H1 (cell line): ENCODE measurements around the gene BDP1. TPM values are rescaled to one million over a fixed set of nuclear protein-coding genes. Genes with fewer than 3 reads are reported as not detected.
A peak's percentile ranks its signal among the peaks of the same experiment; 100 is the strongest.
"Not testable (repeated sequence)": the region's sequence is repeated elsewhere in the genome, so short reads cannot be mapped to it uniquely, and the experiment has no call there.

Experiments used
- CTCF ChIA-PET: fragments of 300-600 bp; sonication (Branson Sonifier 250); formaldehyde crosslinking; loops from one replicate; lab custom pipeline; 2021; ENCODE audit not compliant: partially characterized antibody; lab: Charles Lee
- POLR2A ChIA-PET: fragments of 300-600 bp; sonication (Branson Sonifier 250); formaldehyde crosslinking; loops from one replicate; lab custom pipeline; 2021; ENCODE audit warnings: inconsistent platforms; ENCODE audit not compliant: partially characterized antibody; lab: Charles Lee
- DNase-seq, 2 experiments: peaks; one replicate each; pipeline versions ENCODE4 v3.0.0 to v3.0.0-alpha.2; 2010 to 2022; ENCODE audit warnings: low spot score in 2 of 2, low read depth in 1 of 2, mixed read lengths in 1 of 2
- FAIRE-seq: peaks from 2 replicates; lab custom pipeline; 2011; peaks lifted over from hg19 to GRCh38; lab: Jason Lieb, UNC
- H2AFZ ChIP-seq: 2 replicates; pipeline ENCODE4 v1.8.1; 2012; ENCODE audit warnings: low read length, inconsistent platforms
- H2AK5ac ChIP-seq: 2 replicates; pipeline ENCODE4 v1.6.1; 2013; ENCODE audit warnings: low read depth, low read length
- H2BK120ac ChIP-seq: replicated peaks from 2 replicates; pipeline ENCODE3; 2013; ENCODE audit warnings: low read depth, low read length, inconsistent platforms
- H2BK12ac ChIP-seq: 2 replicates; pipeline ENCODE4 v1.6.1; 2013; ENCODE audit warnings: low read depth, low read length
- H2BK15ac ChIP-seq: 2 replicates; pipeline ENCODE4 v1.6.1; 2013; ENCODE audit warnings: low read length
- H2BK20ac ChIP-seq: 2 replicates; pipeline ENCODE4 v1.6.1; 2013; ENCODE audit warnings: low read length
- H2BK5ac ChIP-seq: 2 replicates; pipeline ENCODE4 v1.6.1; 2013; ENCODE audit warnings: low read depth, low read length
- H3K14ac ChIP-seq: 2 replicates; pipeline ENCODE4 v1.6.1; 2013; ENCODE audit warnings: inconsistent platforms; ENCODE audit not compliant: insufficient read length
- H3K18ac ChIP-seq: 2 replicates; pipeline ENCODE4 v1.6.1; 2013; ENCODE audit warnings: low read length; ENCODE audit errors: extremely low read depth
- H3K23ac ChIP-seq: 2 replicates; pipeline ENCODE4 v1.6.1; 2013; ENCODE audit warnings: inconsistent platforms; ENCODE audit not compliant: insufficient read length
- H3K23me2 ChIP-seq: 2 replicates; pipeline ENCODE4 v1.6.1; 2013; ENCODE audit warnings: low read depth, low read length
- H3K27ac ChIP-seq: 2 replicates; pipeline ENCODE4 v1.6.1; 2011; ENCODE audit warnings: low read depth, low read length, inconsistent platforms
- H3K27me3 ChIP-seq, 4 experiments: replicated peaks in 1 of 4; 1 replicate in 1 of 4; 2 replicates in 3 of 4; pipeline versions ENCODE4 v1.6.1 to v1.8.1; 2011 to 2013; ENCODE audit warnings: low read length in 3 of 4, mild to moderate bottlenecking in 3 of 4, inconsistent platforms in 2 of 4, mixed read lengths in 2 of 4, moderate library complexity in 1 of 4; ENCODE audit not compliant: control insufficient read depth in 3 of 4, insufficient read depth in 3 of 4; ENCODE audit errors: extremely low read depth in 1 of 4
- H3K36me3 ChIP-seq, 4 experiments: 2 replicates each; pipeline versions ENCODE4 v1.6.1 to v1.8.1; 2011 to 2013; ENCODE audit warnings: mild to moderate bottlenecking in 4 of 4, low read length in 3 of 4, moderate library complexity in 2 of 4, control low read depth in 1 of 4, inconsistent platforms in 1 of 4; ENCODE audit not compliant: insufficient read depth in 4 of 4, control insufficient read depth in 2 of 4
- H3K4ac ChIP-seq: replicated peaks from 2 replicates; pipeline ENCODE3; 2013; ENCODE audit warnings: low read length, low read depth, mixed read lengths, inconsistent platforms; ENCODE audit not compliant: insufficient read length
- H3K4me1 ChIP-seq, 4 experiments: replicated peaks in 1 of 4; 1 replicate in 1 of 4; 2 replicates in 3 of 4; pipeline versions ENCODE4 v1.6.1 to v1.8.1; 2011 to 2013; ENCODE audit warnings: low read length in 3 of 4, inconsistent platforms in 2 of 4, mixed read lengths in 1 of 4; ENCODE audit not compliant: insufficient read depth in 4 of 4, control insufficient read depth in 3 of 4
- H3K4me2 ChIP-seq, 2 experiments: 2 replicates each; pipeline versions ENCODE4 v1.6.1 to v1.8.1; 2011 to 2013; ENCODE audit warnings: low read depth in 2 of 2, low read length in 2 of 2, control low read depth in 1 of 2, inconsistent platforms in 1 of 2, mild to moderate bottlenecking in 1 of 2; ENCODE audit not compliant: insufficient read depth in 1 of 2
- H3K4me3 ChIP-seq, 4 experiments: fragments of 200-600, 300-600 bp in 1 of 4; sonication (generic), shearing (Covaris generic), sonication (Bioruptor Twin) in 1 of 4; 2 replicates each; pipeline versions ENCODE4 v1.5.1 to v1.8.1; 2011 to 2016; ENCODE audit warnings: low read length in 4 of 4, low read depth in 3 of 4, control low read depth in 2 of 4, inconsistent platforms in 2 of 4, mild to moderate bottlenecking in 2 of 4, mixed read lengths in 1 of 4, moderate library complexity in 1 of 4; ENCODE audit not compliant: insufficient read depth in 2 of 4; ENCODE audit errors: extremely low read depth in 1 of 4
- H3K56ac ChIP-seq: replicated peaks from 2 replicates; pipeline ENCODE3; 2013; ENCODE audit warnings: low read depth, mild to moderate bottlenecking, mixed read lengths, low read length, inconsistent platforms; ENCODE audit not compliant: insufficient read length
- H3K79me1 ChIP-seq: 2 replicates; pipeline ENCODE4 v1.6.1; 2013; ENCODE audit warnings: low read depth, low read length, control low read depth
- H3K79me2 ChIP-seq, 2 experiments: 2 replicates each; pipeline versions ENCODE4 v1.6.1 to v1.8.1; 2012 to 2013; ENCODE audit warnings: low read length in 2 of 2, mild to moderate bottlenecking in 2 of 2, inconsistent platforms in 1 of 2; ENCODE audit not compliant: insufficient read depth in 2 of 2, control insufficient read depth in 1 of 2
- H3K9ac ChIP-seq, 4 experiments: replicated peaks in 1 of 4; 1 replicate in 1 of 4; 2 replicates in 3 of 4; pipeline versions ENCODE4 v1.6.1 to v1.8.1; 2011 to 2013; ENCODE audit warnings: low read depth in 3 of 4, low read length in 3 of 4, control low read depth in 2 of 4, mild to moderate bottlenecking in 2 of 4, moderate library complexity in 2 of 4, inconsistent platforms in 1 of 4; ENCODE audit errors: extremely low read depth in 1 of 4
- H3K9me3 ChIP-seq, 2 experiments: 2 replicates each; pipeline versions ENCODE4 v1.6.1 to v1.8.1; 2012 to 2013; ENCODE audit warnings: mild to moderate bottlenecking in 2 of 2, moderate library complexity in 2 of 2, control low read depth in 1 of 2, inconsistent platforms in 1 of 2, low read depth in 1 of 2, low read length in 1 of 2, mixed read lengths in 1 of 2; ENCODE audit not compliant: insufficient read depth in 2 of 2
- H4K20me1 ChIP-seq, 2 experiments: replicated peaks in 1 of 2; 2 replicates each; pipeline versions ENCODE3 to v1.8.1; 2011 to 2013; ENCODE audit warnings: inconsistent platforms in 2 of 2, low read length in 2 of 2, mild to moderate bottlenecking in 1 of 2; ENCODE audit not compliant: insufficient read depth in 2 of 2, control insufficient read depth in 1 of 2
- H4K5ac ChIP-seq: 2 replicates; pipeline ENCODE4 v1.6.1; 2013; ENCODE audit warnings: low read length, low read depth, mixed read lengths, inconsistent platforms; ENCODE audit not compliant: insufficient read length
- H4K8ac ChIP-seq: 2 replicates; pipeline ENCODE4 v1.8.0; 2013; ENCODE audit warnings: mild to moderate bottlenecking, moderate library complexity, low read length, inconsistent platforms; ENCODE audit not compliant: insufficient read depth; ENCODE audit errors: extremely low read depth
- H4K91ac ChIP-seq: replicated peaks from 2 replicates; pipeline ENCODE3; 2013; ENCODE audit warnings: low read length, mixed read lengths, inconsistent platforms; ENCODE audit not compliant: insufficient read length
- WGBS, 2 experiments: shearing (Covaris generic) in 1 of 2; methylation state at CpG; one replicate each; pipeline versions ENCODE4 v1.1.6 to v1.1.7; 2013 to 2015; ENCODE audit warnings: low lambda C conversion rate in 2 of 2, mixed read lengths in 2 of 2, inconsistent platforms in 1 of 2, low coverage in 1 of 2, missing lambda C conversion rate in 1 of 2; ENCODE audit not compliant: insufficient replicate concordance in 2 of 2, insufficient coverage in 1 of 2, insufficient read length in 1 of 2; ENCODE audit errors: extremely low coverage in 1 of 2, missing lambda C conversion rate in 1 of 2; 5-methylcytosine and 5-hydroxymethylcytosine counted together
- polyA plus RNA-seq, 7 experiments: library from polyadenylated mRNA; depleted of rRNA in 3 of 7; stranded (reverse) in 5 of 7; unstranded in 2 of 7; fragments of >200 nt in 5 of 7; fragments of 200-250 nt in 2 of 7; gene quantifications; 1 replicate in 5 of 7; 2 replicates in 1 of 7; 4 replicates in 1 of 7; pipeline versions ENCODE4 v1.2.1 to v1.2.3, GENCODE V29; 2011 to 2013; ENCODE audit warnings: missing spikeins in 2 of 7, mixed read lengths in 2 of 7
- total RNA-seq: library from RNA; stranded (reverse); fragmentation: NEBNext Ultra II Directional; extraction: Animal tissue kit (Norgen Biotek cat#: 25700); gene quantifications from 2 replicates; pipeline ENCODE4 v1.2.1, GENCODE V29; 2021

BDP1 gene
- total and polyA plus RNA-seq, 2 of the 8 experiments (the other 6 are each of a cell fraction or from before 2014, with no cell fraction given): 4.7 to 32.1 TPM

GRCh38 chr5:71418026-71418425, 37.4 kb upstream of the BDP1 start:
- H3K27me3 ChIP-seq, H2BK12ac ChIP-seq, H4K91ac ChIP-seq, H4K20me1 ChIP-seq, H3K23ac ChIP-seq, H3K79me1 ChIP-seq, H3K18ac ChIP-seq, H4K8ac ChIP-seq, H3K9me3 ChIP-seq, H2BK5ac ChIP-seq, H3K79me2 ChIP-seq, H4K5ac ChIP-seq, H3K4me1 ChIP-seq, H3K23me2 ChIP-seq, POLR2A ChIA-PET, H3K56ac ChIP-seq, H3K9ac ChIP-seq, H3K4ac ChIP-seq, H3K14ac ChIP-seq, H3K4me3 ChIP-seq, H3K36me3 ChIP-seq, H2BK20ac ChIP-seq, DNase-seq, FAIRE-seq, H2AK5ac ChIP-seq, H2AFZ ChIP-seq, CTCF ChIA-PET, H2BK15ac ChIP-seq, H3K27ac ChIP-seq, H3K4me2 ChIP-seq, H2BK120ac ChIP-seq: not testable (repeated sequence)
- WGBS, 2 experiments: 88% methylated on average over 1 of the region's 1 CpG; no CpG with 5 or more reads in 1 of the 2 experiments

GRCh38 chr5:71421278-71421677, 34.2 kb upstream of the BDP1 start:
- H3K27ac ChIP-seq, H2BK15ac ChIP-seq, H3K4me1 ChIP-seq, POLR2A ChIA-PET, DNase-seq, H2BK20ac ChIP-seq, H2BK12ac ChIP-seq, H2BK120ac ChIP-seq, H2BK5ac ChIP-seq, H3K18ac ChIP-seq, H3K56ac ChIP-seq, H3K4ac ChIP-seq, H3K27me3 ChIP-seq, H3K23ac ChIP-seq, H4K8ac ChIP-seq, H3K9ac ChIP-seq, H3K79me1 ChIP-seq, H4K20me1 ChIP-seq, H3K9me3 ChIP-seq, H3K36me3 ChIP-seq, H4K91ac ChIP-seq, H2AK5ac ChIP-seq, H3K14ac ChIP-seq, CTCF ChIA-PET, H3K79me2 ChIP-seq, H3K23me2 ChIP-seq, H4K5ac ChIP-seq: not testable (repeated sequence)
- Histone ChIP-seq H3K4me2 (peak overlapping the region; percentile 33 to 50; a peak in 3 of 4 replicates), H3K4me3 (peak overlapping the region in 1 of 4 experiments; percentile 34; a peak in 1 of 8 replicates), H2AFZ (peak overlapping the region; percentile 73; the same call in 1 of the 2 replicates)
- 21% methylated on average over 1 of the region's 1 CpG; no CpG with 5 or more reads in 1 of the 2 experiments for WGBS, 2 experiments
- peak; percentile 99 for FAIRE-seq
